Muscle layer of duodenum (tissue), 2 donors: Measurements from ENCODE around the gene SERPINB7.

ENCODE experiments used
- H3K27ac ChIP-seq: one replicate; pipeline ENCODE4 v1.7.0; 2013; ENCODE audit warnings: mild to moderate bottlenecking, low read length
- H3K27me3 ChIP-seq: one replicate; pipeline ENCODE4 v1.7.0; 2013; ENCODE audit warnings: low read depth, mild to moderate bottlenecking, control low read depth, low read length
- H3K36me3 ChIP-seq, 2 donors: one replicate each; pipeline ENCODE4 v1.7.0; 2013; ENCODE audit warnings: low read length in 2 of 2, control low read depth in 1 of 2, mild to moderate bottlenecking in 1 of 2; ENCODE audit not compliant: insufficient read depth in 2 of 2, control insufficient read depth in 1 of 2
- H3K4me1 ChIP-seq, 2 donors: one replicate each; pipeline ENCODE4 v1.7.0; 2013; ENCODE audit warnings: low read length in 2 of 2, mild to moderate bottlenecking in 2 of 2, control low read depth in 1 of 2, moderate library complexity in 1 of 2; ENCODE audit not compliant: insufficient read depth in 2 of 2, control insufficient read depth in 1 of 2
- H3K4me3 ChIP-seq, 2 donors: one replicate each; pipeline ENCODE4 v1.7.0; 2013; ENCODE audit warnings: low read length in 2 of 2, low read depth in 1 of 2, mild to moderate bottlenecking in 1 of 2
- H3K9me3 ChIP-seq, 2 donors: one replicate each; pipeline ENCODE4 v1.7.0; 2013; ENCODE audit warnings: low read length in 2 of 2, control low read depth in 1 of 2, mild to moderate bottlenecking in 1 of 2; ENCODE audit not compliant: control insufficient read depth in 1 of 2
- donor health status: healthy.

Gene SERPINB7

GRCh38 chr18:63850020-63850419 lies 74.8 kb downstream of the SERPINB7 start:
- H3K4me1 ChIP-seq: no peaks in the 10 kb centered on the region
- H3K36me3 ChIP-seq: no peaks in the 10 kb centered on the region
- no peaks in the 10 kb centered on the region for H3K27me3 ChIP-seq
- no peak overlapping the region for H3K4me3 ChIP-seq
- H3K9me3 ChIP-seq: no peaks in the 10 kb centered on the region
- H3K27ac ChIP-seq: no peak overlapping the region

DNA sequence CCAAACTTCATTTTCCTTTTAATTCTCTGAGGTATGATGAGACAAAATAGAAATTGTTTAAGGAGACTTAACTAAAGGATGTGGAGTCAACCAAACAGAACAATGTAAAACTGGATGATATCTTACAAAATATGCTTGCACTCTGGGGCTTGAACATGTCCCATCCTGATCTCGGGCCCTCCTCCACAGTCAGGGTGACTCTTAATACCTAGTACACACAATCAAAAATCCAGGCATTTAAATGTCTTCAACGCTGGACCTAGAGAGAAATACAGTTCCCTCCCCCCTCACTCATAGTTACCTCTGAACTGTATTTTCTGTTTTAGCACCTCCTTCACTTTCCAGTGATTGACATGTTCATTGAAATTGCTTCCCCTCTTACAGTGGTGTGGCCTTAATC lies 75.4 kb downstream of the SERPINB7 start:
- no peak overlapping the region for H3K4me3 ChIP-seq
- no peaks in the 10 kb centered on the region for H3K4me1 ChIP-seq
- no peak overlapping the region for H3K27ac ChIP-seq
- no peaks in the 10 kb centered on the region for H3K27me3 ChIP-seq
- H3K9me3 ChIP-seq: no peaks in the 10 kb centered on the region
- no peaks in the 10 kb centered on the region for H3K36me3 ChIP-seq
